ENCODE measurements around the gene PNMT. TPM values are rescaled to one million over a fixed set of nuclear protein-coding genes. Genes with fewer than 3 reads are reported as not detected.

Gene PNMT
- total and polyA plus RNA-seq, 2 experiments from 2014 or later = 1.9 to 2.5 TPM

DNA sequence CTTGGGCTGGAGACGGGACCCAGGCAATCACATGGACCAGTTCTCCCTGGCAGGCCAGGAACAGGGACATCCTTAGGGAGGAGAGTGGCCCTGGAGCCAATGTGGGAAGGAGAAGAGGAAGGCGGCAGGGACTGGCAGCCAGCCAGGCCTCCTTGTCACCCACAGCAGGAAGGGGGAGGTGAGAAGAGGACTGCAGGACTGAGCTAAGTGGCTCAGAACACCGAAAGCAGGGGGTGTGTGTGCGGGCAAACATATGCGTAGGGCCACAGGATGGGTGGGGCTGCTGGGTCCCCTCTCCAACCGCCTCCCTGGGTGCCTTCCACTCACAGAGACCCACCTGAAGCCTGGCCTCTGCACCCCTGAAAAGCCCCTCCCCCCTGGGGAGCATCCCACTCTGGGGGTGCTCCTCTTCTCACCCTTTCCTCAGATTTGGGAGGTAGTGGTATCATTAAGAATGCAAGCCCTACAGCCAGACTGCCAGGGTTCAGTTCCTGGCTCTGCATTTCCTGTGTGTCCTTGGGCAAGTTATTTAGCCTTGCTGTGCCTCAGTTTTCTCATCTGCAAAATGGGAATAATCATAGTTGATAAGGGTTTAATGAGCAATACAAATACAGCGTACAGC lies 8.1 kb downstream of the PNMT start:
- Histone ChIP-seq H3K27ac (ENCODE audit: low read depth) (no peak overlapping the region), H3K4me3 (no peak overlapping the region), H3K4me2 (no peak overlapping the region), H3K79me2 (replicated peaks; ENCODE audit: insufficient read depth) (no peaks in the 10 kb centered on the region), H2AFZ (no peak overlapping the region), H3K27me3 (ENCODE audit: insufficient read depth) (no peaks in the 10 kb centered on the region), H4K20me1 (replicated peaks; ENCODE audit: insufficient read depth) (no peaks in the 10 kb centered on the region), H3K36me3 (ENCODE audit: insufficient read depth) (no peaks in the 10 kb centered on the region), H3F3A (replicated peaks; ENCODE audit: low read depth) (no peaks in the 10 kb centered on the region), H3K4me1 (ENCODE audit: insufficient read depth) (0 out of 2 replicates have a peak, but pooled peaks cover 5% of the 10 kb centered on the region), H3K9me2 (ENCODE audit: insufficient read depth) (no peaks in the 10 kb centered on the region)
- ATAC-seq (no peak), DNase-seq (ENCODE audit: low spot score) (no peak)
- H3K4me3 Mint-ChIP-seq = no peak overlapping the region
- peaks cover 16% of the 10 kb centered on the region; the same call in 2 of the 3 replicates for H3K36me3 Mint-ChIP-seq (ENCODE audit: low read depth)
- H3K27ac Mint-ChIP-seq = no peak overlapping the region; the same call in 1 of the 2 replicates
- TF ChIP-seq, protein P1, sequence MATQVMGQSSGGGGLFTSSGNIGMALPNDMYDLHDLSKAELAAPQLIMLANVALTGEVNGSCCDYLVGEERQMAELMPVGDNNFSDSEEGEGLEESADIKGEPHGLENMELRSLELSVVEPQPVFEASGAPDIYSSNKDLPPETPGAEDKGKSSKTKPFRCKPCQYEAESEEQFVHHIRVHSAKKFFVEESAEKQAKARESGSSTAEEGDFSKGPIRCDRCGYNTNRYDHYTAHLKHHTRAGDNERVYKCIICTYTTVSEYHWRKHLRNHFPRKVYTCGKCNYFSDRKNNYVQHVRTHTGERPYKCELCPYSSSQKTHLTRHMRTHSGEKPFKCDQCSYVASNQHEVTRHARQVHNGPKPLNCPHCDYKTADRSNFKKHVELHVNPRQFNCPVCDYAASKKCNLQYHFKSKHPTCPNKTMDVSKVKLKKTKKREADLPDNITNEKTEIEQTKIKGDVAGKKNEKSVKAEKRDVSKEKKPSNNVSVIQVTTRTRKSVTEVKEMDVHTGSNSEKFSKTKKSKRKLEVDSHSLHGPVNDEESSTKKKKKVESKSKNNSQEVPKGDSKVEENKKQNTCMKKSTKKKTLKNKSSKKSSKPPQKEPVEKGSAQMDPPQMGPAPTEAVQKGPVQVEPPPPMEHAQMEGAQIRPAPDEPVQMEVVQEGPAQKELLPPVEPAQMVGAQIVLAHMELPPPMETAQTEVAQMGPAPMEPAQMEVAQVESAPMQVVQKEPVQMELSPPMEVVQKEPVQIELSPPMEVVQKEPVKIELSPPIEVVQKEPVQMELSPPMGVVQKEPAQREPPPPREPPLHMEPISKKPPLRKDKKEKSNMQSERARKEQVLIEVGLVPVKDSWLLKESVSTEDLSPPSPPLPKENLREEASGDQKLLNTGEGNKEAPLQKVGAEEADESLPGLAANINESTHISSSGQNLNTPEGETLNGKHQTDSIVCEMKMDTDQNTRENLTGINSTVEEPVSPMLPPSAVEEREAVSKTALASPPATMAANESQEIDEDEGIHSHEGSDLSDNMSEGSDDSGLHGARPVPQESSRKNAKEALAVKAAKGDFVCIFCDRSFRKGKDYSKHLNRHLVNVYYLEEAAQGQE (IDR thresholded peaks at IDR 0.05; ENCODE audit: unreplicated experiment) = no peak
- TF ChIP-seq, protein P2, sequence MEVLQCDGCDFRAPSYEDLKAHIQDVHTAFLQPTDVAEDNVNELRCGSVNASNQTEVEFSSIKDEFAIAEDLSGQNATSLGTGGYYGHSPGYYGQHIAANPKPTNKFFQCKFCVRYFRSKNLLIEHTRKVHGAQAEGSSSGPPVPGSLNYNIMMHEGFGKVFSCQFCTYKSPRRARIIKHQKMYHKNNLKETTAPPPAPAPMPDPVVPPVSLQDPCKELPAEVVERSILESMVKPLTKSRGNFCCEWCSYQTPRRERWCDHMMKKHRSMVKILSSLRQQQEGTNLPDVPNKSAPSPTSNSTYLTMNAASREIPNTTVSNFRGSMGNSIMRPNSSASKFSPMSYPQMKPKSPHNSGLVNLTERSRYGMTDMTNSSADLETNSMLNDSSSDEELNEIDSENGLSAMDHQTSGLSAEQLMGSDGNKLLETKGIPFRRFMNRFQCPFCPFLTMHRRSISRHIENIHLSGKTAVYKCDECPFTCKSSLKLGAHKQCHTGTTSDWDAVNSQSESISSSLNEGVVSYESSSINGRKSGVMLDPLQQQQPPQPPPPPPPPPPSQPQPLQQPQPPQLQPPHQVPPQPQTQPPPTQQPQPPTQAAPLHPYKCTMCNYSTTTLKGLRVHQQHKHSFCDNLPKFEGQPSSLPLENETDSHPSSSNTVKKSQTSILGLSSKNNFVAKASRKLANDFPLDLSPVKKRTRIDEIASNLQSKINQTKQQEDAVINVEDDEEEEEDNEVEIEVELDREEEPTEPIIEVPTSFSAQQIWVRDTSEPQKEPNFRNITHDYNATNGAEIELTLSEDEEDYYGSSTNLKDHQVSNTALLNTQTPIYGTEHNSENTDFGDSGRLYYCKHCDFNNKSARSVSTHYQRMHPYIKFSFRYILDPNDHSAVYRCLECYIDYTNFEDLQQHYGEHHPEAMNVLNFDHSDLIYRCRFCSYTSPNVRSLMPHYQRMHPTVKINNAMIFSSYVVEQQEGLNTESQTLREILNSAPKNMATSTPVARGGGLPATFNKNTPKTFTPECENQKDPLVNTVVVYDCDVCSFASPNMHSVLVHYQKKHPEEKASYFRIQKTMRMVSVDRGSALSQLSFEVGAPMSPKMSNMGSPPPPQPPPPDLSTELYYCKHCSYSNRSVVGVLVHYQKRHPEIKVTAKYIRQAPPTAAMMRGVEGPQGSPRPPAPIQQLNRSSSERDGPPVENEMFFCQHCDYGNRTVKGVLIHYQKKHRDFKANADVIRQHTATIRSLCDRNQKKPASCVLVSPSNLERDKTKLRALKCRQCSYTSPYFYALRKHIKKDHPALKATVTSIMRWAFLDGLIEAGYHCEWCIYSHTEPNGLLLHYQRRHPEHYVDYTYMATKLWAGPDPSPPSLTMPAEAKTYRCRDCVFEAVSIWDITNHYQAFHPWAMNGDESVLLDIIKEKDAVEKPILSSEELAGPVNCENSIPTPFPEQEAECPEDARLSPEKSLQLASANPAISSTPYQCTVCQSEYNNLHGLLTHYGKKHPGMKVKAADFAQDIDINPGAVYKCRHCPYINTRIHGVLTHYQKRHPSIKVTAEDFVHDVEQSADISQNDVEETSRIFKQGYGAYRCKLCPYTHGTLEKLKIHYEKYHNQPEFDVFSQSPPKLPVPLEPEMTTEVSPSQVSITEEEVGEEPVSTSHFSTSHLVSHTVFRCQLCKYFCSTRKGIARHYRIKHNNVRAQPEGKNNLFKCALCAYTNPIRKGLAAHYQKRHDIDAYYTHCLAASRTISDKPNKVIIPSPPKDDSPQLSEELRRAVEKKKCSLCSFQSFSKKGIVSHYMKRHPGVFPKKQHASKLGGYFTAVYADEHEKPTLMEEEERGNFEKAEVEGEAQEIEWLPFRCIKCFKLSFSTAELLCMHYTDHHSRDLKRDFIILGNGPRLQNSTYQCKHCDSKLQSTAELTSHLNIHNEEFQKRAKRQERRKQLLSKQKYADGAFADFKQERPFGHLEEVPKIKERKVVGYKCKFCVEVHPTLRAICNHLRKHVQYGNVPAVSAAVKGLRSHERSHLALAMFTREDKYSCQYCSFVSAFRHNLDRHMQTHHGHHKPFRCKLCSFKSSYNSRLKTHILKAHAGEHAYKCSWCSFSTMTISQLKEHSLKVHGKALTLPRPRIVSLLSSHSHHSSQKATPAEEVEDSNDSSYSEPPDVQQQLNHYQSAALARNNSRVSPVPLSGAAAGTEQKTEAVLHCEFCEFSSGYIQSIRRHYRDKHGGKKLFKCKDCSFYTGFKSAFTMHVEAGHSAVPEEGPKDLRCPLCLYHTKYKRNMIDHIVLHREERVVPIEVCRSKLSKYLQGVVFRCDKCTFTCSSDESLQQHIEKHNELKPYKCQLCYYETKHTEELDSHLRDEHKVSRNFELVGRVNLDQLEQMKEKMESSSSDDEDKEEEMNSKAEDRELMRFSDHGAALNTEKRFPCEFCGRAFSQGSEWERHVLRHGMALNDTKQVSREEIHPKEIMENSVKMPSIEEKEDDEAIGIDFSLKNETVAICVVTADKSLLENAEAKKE (CRISPR knock-in tag; IDR thresholded peaks at IDR 0.05) = no peak
- peaks cover 30% of the 10 kb centered on the region for H3K4me1 Mint-ChIP-seq
- no peaks in the 10 kb centered on the region for H3K9me3 Mint-ChIP-seq
- H3K27me3 Mint-ChIP-seq (ENCODE audit: insufficient read depth, low read depth, poor library complexity) = peaks cover 27% of the 10 kb centered on the region
